EH (cell line): ENCODE data around the gene CORO7.

Experiments used
- DNase-seq: peaks from one replicate; pipeline ENCODE4 v3.0.0-alpha.2; 2015; ENCODE audit warnings: low read depth

The CORO7 gene

DNA sequence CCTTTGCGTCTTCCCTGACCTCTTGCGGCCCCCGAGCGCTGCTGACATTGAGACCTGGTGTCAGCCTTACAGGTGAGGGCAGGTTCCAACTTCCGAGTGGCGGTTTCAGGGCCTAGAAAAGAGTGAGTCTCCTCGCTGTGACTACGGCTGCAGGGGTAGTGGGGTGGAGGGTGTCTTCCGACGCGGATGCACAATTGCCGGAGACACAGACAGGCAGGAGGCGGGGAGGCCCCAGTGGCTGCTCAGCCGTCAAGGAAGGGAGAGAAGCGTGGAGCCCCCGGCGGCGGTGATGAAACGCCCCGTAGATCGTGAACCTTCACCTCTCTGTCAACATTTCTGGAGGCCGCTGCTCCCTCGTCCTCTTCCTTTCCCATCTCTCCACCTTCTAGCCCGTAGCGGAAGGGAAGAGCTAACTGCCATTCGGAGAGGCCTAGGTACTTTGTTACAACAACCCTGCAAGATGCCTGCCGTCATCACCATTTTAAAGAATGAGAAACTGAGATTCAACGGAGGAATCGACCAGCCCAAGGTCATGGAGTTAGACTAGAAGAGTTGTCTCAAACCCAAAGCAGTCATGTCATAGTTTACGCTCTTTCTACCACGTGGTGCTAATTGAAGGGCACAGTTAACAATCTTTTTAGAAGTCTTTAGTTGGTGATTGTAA, 9.8 kb upstream of the CORO7 start:
- DNase-seq, result no peak

- DNase-seq, result peak; percentile 97
Observed at GRCh38 chr16:4425378-4426020, 9.1 kb upstream of the CORO7 start, which contains the start of gene DNAJA3. Gene DNAJA3 (plus strand): TSS chr16:4425868. CDS start chr16:4425882, 14 bp downstream.

DNA sequence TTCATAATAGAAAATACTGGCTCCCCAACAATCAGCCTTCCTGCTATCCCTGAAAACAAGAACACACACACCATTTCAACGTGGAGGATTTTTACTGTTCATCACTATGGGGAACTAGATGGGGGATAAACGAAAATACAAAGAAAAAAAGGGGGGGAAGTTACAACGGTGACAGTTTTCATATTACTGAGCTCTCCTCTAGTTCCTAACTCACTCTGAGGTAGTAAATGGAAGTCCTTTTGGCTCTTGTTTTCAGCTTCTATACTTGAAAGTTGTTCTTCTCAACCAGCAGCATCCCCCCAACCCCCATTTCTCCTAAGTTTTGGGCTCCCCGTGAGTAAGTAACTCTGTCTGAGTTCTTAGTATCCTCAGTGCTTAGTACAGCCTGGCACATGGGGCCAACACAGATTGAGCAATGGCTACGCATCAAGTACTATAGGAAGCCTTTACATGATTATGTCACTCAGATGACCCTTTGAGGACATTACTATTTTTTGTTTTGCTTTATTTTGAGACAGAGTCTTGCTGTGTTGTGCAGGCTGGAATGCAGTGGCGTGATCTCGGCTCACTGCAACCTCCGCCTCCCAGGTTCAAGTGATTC, 4.2 kb upstream of the CORO7 start:
- no peak for DNase-seq

DNA sequence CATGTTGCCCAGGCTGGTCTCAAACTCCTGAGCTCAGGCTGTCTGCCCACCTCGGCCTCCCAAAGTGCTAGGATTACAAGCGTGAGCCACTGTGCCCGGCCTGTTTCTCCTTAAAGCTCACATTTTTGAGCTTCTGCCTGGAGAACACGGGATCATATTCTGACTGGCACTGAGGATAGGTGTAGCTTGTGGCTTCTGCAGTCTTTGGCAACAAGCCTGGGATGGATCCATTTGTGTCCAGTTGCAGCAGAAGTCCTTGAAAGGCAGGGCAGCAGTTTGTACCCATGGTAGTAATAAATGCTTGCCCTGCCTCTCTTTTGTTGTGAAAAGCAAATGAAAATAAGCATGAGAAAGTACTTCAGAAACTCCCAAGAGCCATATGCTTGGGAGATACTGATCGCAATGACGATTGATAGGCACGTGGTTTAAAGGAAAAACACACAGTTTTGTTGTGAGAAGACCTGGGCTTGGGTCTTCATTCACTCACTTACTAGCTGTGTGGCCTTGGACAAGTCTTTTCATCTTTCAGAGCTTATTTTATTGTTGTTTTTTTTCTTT, 3.1 kb upstream of the CORO7 start:
- DNase-seq, result no peak

GRCh38 chr16:4415538-4416199, 727 bp downstream of the CORO7 start:
- DNase-seq, result peak; percentile 40

GRCh38 chr16:4414187-4414917, 2.0 kb downstream of the CORO7 start:
- no peak for DNase-seq

DNA sequence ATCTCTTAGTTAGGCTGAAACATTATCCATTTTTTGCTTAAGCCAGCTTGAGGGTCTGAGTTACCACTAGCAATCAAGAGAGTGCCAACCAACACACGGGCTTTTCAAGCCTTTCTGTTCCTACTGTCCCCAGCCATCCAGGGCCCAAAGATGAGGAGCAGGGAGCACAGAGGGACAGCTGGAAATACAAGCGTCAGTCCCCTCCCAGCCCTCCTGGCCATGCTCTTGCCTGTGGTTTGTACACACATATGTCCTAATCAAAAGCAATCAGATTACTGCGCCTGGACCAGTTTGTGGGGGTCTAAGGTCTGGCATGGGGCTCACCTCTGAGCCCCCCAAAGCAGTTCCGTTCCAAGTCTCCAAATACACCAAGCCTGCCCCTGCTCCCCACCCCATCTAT, 3.5 kb downstream of the CORO7 start:
- DNase-seq, result no peak

GRCh38 chr16:4412159-4412558, 4.2 kb downstream of the CORO7 start:
- DNase-seq, result no peak

DNA sequence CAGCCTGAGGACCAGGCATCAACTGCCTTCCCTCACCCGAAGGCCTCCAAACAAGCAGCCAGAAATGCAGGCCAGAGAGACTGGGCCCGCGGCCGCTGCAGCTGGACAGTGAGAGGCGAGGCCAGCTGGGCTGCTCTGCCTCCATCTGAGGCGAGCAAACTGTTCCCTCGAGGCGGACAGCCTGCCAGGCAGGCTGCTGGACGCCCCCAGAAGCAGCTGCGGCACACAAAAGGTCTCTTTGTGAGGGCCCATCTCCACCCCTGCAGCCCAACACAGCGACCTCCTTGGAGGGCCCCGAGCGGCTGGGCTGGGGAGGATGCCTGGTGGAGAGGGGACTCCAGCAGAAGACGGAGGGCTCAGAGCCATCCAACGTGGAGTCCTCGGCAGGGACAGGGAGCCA, 4.7 kb downstream of the CORO7 start:
- DNase-seq, result no peak

GRCh38 chr16:4410335-4411075, 5.9 kb downstream of the CORO7 start:
- peak; percentile 90 for DNase-seq

DNA sequence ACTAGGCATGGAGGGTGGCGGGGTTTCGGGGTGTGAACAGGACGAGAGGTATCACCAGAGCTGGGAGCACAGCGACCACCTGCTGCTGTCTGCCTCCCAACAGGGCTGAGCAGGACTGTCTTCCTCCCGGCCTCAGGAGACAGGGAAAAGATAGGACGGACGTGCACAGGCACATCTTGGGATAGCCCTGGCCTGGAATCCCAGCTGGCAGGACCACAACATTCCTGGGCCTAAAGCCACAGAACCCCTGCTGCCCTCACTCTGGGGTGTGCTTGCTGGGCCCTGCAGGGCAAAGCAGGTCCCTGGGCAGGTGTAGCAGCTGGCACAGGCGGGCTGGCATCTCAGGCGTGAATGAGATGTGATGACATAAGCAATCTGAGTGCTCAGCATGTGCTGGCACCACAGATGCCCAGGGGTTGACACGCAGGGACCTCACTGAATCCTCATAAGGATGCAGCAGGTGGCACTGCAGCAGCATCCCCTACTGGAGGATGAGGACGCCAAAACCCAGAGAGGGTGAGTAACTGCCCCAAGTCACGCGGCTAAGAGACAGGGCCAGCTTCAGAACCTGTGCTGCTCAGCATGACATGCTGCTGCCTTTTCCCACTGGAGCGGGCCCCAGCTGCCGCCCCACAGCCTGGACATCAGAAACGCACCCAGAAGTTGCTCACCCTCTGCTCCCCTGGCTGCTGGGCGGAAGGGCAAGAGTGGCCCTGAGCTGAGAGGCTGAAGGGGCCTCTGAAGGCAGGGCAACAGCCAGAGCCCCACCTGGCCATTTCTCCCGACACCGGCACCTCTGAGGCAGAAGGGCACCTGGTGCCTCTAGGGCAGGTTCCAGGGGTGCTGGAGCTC, 7.1 kb downstream of the CORO7 start:
- DNase-seq, result peak; percentile 27

GRCh38 chr16:4408323-4408690, 8.1 kb downstream of the CORO7 start:
- DNase-seq, result no peak

GRCh38 chr16:4407543-4408322, 8.7 kb downstream of the CORO7 start:
- DNase-seq, result peak; percentile 89

DNA sequence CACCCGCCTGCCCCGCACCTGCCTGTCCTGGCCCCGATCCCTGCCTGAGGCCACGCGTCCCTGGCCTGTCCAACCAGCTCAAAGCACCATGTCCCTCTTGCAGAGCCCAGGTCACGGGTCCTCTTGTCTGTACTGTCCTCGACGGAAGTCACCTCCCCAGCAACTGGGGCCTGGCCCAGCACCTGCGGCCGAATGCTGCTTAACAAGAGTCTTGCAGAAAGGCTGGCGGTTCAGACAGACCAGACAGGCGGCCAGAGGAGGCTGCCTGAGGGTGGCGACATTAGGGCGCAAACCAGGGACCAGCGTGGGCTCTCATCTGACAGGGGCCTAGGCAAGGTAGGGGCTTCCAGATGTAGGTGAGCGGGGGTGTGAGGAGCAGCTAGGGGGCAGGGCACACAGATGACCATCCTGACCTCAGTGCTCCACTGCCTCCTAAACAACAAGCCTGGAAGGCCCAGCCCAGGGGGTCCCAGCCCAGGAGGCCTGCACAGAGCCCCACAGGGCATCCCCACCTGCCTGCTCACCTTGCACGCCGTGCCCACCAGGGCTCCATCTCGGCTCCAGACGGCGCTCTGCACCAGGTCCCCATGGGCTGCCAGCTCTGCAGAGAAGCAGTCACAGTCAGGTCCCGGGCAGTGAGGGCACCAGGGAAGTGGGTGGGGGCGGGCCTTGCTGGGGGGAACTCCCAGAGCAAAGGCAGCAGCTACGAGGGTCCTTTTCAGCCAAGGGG, 11.3 kb downstream of the CORO7 start:
- no peak for DNase-seq

DNA sequence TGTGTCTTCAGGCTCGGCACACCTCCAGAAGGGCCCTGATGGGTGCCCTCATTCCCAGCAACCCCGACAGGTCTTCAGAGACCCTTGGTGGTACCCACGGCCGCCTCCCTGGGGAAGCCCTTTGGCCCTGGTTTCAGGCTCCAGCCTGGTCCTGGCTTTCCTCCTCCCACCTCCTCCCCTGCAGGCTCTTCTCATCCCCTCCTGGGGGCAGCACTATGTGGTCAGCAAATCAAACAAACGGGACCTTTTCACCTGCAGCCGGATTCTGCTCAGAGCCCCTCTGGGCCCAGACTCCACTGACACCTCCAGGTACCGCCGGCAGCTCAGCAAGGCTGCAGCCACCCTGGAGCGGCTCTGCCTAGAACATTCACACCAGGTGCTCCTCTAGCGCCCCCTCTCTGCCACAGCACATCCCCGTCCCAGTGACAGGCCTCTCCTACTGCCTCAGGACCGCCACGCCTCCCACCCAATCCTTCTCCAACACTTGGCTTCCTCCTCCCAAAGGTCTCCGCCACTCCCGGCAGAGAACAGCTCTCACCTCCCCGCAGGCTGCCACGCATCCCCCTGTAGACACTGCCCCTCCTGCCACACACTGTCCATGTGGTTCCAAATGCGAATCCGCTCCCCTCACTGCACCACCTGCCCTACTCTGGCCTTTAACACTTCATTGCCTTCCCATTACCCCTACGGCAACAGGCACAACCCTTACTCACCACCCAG, 12.0 kb downstream of the CORO7 start:
- peak; percentile 52 for DNase-seq

DNA sequence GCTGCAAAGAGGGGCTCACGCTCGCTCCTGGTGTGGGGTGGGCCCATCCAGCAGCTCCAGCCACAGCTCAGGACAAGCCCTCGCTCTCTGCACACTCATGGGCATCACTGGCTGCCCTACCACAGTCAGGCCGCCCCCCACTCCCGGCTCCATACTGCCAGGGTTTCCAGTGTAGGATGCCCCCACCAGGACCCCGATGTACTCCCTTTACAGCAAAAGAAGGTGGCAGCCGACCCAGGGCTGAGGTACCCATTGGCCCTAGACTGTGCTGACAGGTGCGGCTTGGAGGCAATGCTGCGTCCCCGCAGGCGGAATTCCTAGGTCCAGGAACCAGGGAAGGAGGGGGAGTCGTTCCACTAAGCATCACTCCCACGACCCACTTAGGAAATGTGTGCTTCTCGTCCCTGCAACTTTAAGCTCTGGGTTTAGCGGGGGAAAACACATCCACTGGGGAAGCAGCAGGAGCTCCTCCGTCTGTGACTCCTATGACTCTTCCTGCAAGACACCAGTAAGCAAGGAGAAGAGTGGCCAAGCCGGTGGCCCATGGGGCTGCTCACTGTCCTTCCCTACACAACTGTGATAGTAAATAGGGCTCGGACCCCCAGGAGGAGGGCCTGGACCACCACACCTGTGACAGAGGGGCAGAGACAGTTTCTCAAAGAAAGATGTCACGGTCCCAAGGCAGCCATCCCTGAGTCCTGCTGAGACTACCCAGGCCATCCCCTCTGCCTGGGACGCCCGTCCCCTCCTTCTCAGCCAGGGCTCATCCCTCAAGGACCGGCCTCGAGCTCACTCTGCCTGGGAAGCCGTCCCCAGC, 13.1 kb downstream of the CORO7 start:
- no peak for DNase-seq

GRCh38 chr16:4402439-4403132, 13.8 kb downstream of the CORO7 start:
- DNase-seq, result peak; percentile 78
